ENCODE results near the gene MB21D2. TPM values are rescaled to one million over a fixed set of nuclear protein-coding genes. Genes with fewer than 3 reads are reported as not detected.

MB21D2 gene
- total RNA-seq, 3 donors from 2014 or later, result 1.9 to 4.0 (median 2.7) TPM

DNA sequence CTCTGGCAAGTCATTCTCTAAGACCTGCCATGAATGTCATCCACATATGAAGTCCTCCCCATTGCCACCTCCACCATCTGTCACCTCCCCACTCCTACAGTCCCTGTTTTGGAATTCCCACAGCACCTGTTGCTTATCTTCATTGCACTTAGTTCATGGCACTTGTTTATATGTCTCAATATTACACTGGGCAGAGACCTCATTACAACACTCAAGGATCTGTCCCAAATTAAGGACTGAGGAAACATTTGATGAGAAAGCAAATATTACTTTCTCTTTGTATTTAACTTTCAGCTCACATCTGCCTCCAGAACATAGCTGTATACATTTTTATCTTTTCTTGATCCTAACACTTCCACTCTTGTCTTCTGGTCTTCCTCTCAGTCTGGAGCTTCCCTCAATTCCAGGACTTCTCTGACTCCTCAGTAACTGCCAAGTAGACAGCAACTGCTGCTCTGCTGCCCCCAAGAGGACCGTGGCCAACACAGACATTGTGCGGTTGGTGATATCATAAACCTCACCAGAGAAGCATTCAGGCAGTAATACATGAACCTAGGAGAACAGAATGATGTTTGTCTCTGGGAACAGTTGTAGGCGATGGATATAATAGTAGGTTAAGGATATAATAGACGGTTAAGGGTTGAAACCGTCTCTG, 145.3 kb downstream of the MB21D2 start:
- TF ChIP-seq, protein P1, sequence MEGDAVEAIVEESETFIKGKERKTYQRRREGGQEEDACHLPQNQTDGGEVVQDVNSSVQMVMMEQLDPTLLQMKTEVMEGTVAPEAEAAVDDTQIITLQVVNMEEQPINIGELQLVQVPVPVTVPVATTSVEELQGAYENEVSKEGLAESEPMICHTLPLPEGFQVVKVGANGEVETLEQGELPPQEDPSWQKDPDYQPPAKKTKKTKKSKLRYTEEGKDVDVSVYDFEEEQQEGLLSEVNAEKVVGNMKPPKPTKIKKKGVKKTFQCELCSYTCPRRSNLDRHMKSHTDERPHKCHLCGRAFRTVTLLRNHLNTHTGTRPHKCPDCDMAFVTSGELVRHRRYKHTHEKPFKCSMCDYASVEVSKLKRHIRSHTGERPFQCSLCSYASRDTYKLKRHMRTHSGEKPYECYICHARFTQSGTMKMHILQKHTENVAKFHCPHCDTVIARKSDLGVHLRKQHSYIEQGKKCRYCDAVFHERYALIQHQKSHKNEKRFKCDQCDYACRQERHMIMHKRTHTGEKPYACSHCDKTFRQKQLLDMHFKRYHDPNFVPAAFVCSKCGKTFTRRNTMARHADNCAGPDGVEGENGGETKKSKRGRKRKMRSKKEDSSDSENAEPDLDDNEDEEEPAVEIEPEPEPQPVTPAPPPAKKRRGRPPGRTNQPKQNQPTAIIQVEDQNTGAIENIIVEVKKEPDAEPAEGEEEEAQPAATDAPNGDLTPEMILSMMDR (IDR thresholded peaks at IDR 0.05), result no peak
- peak in 1 of 3 donors; percentile 4 for DNase-seq
- H3K36me3 ChIP-seq (ENCODE audit: low read depth), result no peaks in the 10 kb centered on the region
- peaks cover 12% of the 10 kb centered on the region for H3K9me3 ChIP-seq
- intact Hi-C loops (cut with DNase I, micrococcal nuclease), result no loop called here
- H3K4me1 ChIP-seq (ENCODE audit: low read depth), result no peaks in the 10 kb centered on the region
- ATAC-seq, result no peak
- H3K4me3 ChIP-seq, result no peak overlapping the region

DNA sequence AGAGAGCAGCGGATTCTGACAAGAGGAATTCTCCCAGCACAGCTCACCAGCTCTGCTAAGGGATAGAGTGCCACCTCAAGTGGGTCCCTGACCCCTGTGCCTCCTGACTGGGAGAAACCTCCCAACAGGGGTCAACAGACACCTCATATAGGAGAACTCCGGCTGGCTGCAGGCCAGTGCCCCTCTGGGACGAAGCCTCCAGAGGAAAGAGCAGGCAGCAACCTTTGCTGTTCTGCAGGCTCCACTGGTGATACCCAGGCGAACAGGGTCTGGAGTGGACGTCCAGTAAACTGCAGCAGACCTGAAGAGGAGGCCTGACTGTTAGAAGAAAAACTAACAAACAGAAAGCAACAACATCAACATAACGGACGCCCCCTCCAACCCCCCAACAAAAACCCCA, 159.0 kb downstream of the MB21D2 start:
- TF ChIP-seq, protein P1 (IDR thresholded peaks at IDR 0.05), result no peak
- intact Hi-C loops (cut with DNase I, micrococcal nuclease), result no loop called here
- H3K4me1 ChIP-seq (ENCODE audit: low read depth), result no peaks in the 10 kb centered on the region
- H3K36me3 ChIP-seq (ENCODE audit: low read depth), result no peaks in the 10 kb centered on the region
- no peak overlapping the region for H3K4me3 ChIP-seq
- no peaks in the 10 kb centered on the region for H3K9me3 ChIP-seq
- no peak for DNase-seq
- no peak for ATAC-seq

DNA sequence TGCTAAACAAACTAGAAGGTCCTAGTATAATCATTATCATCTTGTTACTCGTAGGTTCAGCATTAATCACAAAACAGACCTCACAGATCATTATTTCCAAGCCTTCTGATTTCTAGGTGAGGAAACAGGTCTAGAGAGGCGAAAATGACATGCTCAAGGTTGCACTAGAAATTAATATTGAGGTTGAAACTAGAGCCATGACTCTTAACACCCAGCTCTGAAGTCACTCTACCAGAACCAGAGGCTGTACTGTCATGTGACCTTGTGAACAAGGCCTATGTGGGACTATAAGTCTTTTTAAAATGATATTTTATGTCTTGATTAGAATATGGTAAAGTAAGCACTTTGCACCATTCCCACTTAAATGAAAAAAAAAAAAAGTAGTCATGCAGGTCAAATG, 166.5 kb downstream of the MB21D2 start:
- DNase-seq (no peak), ATAC-seq (no peak)
- Histone ChIP-seq H3K36me3 (ENCODE audit: low read depth) (no peaks in the 10 kb centered on the region), H3K4me1 (ENCODE audit: low read depth) (no peaks in the 10 kb centered on the region), H3K4me3 (no peak overlapping the region), H3K9me3 (no peaks in the 10 kb centered on the region)
- TF ChIP-seq, protein P1 (IDR thresholded peaks at IDR 0.05), result no peak
- intact Hi-C loops (cut with DNase I, micrococcal nuclease), result no loop called here

DNA sequence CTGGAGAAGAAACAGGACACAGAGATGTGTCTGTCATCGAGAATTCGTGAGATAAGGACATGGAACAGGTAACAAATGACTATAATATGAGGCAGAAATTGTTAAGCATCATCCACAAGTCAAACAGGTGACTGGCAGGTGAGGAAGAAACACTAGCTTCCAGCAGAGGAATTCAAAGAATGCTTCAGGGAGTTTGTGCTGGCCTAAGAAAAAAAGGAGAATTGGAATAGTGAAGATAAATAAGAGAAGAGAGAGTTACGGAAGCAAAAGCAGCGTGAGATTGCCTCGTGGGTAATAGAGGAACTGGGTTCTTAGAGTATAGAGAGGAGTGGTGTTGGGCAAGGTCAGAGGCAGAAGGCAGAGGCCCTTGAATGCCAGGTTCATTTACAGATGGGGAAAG, 167.5 kb downstream of the MB21D2 start:
- no peaks in the 10 kb centered on the region for H3K36me3 ChIP-seq (ENCODE audit: low read depth)
- TF ChIP-seq, protein P1 (IDR thresholded peaks at IDR 0.05), result no peak

DNA sequence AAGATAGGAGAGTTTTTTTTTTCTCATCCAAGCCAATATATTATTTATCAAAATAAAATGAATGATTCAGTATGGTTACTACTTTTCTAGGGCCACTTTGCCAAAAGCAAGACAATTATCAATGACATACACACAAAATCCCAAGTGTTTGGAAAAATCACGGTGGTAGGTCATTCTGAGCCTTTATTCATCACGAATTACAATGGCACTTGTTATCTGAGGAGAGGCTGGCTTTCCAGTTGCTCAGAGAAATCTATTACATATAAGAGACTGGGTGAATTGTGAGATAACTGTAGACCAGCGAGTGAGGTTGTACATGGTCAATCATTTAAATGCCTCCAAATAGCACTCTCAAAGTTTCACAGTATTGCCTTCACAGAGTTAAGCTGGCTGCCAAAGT, 169.9 kb downstream of the MB21D2 start:
- Histone ChIP-seq H3K4me1 (ENCODE audit: low read depth) (no peaks in the 10 kb centered on the region), H3K36me3 (ENCODE audit: low read depth) (no peaks in the 10 kb centered on the region), H3K4me3 (no peak overlapping the region), H3K9me3 (no peaks in the 10 kb centered on the region)
- TF ChIP-seq, protein P1 (IDR thresholded peaks at IDR 0.05), result no peak
- intact Hi-C loops (cut with DNase I, micrococcal nuclease), result no loop called here
- DNase-seq, result no peak
- no peak for ATAC-seq

More for the DNA sequence above, 167.5 kb downstream of the MB21D2 start:
- Histone ChIP-seq H3K9me3 (no peaks in the 10 kb centered on the region), H3K4me3 (no peak overlapping the region), H3K4me1 (ENCODE audit: low read depth) (no peaks in the 10 kb centered on the region)
- no peak for DNase-seq
- ATAC-seq, result no peak
- intact Hi-C loops (cut with DNase I, micrococcal nuclease), result no loop called here

DNA sequence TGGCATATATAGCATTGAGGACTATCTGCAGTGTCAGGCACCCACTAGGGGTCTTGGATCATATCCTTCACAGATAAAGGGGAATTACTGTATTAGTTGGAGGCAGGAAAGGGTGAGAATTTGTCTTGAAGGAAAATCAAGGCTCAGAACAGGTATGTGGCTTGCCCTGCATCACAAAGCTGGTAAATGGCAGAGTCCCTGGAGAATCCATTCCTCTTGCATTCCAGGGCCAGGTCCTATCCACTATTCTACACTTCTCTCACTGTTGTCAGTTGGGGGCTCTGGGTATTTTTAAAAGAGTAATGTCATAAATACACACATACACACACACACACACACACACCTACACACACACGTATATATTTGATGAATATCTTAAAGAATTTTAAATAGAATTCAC, 170.5 kb downstream of the MB21D2 start:
- Histone ChIP-seq H3K4me1 (ENCODE audit: low read depth) (no peaks in the 10 kb centered on the region), H3K4me3 (no peak overlapping the region), H3K36me3 (ENCODE audit: low read depth) (no peaks in the 10 kb centered on the region), H3K9me3 (no peaks in the 10 kb centered on the region)
- TF ChIP-seq, protein P1 (IDR thresholded peaks at IDR 0.05), result no peak
- no peak for ATAC-seq
- intact Hi-C loops (cut with DNase I, micrococcal nuclease), result no loop called here
- no peak for DNase-seq

Data from mucosa of descending colon (tissue), 3 donors.